NCI-H524 treated with DMSO at 0.1 percent for 48 hours (cell line): ENCODE results near the gene AACS.
"Not testable (repeated sequence)": the region's sequence is repeated elsewhere in the genome, so short reads cannot be mapped to it uniquely, and the experiment has no call there.

Experiments used
- DNase-seq: peaks from one replicate; lab custom pipeline; 2025; lab: John Stamatoyannopoulos, UW

Gene AACS

GRCh38 chr12:125124320-125124966, 59.2 kb downstream of the AACS start:
- no peak for DNase-seq

GRCh38 chr12:125125271-125125670, 60.0 kb downstream of the AACS start:
- DNase-seq = no peak

- DNase-seq = no peak
Measured at GRCh38 chr12:125128439-125129178, 63.4 kb downstream of the AACS start.

- no peak for DNase-seq
Measured at GRCh38 chr12:125129179-125129571, 63.9 kb downstream of the AACS start.

- no peak for DNase-seq
Measured at GRCh38 chr12:125129591-125130255, 64.5 kb downstream of the AACS start.

- no peak for DNase-seq
Measured at GRCh38 chr12:125131958-125132357, 66.7 kb downstream of the AACS start.

- DNase-seq = no peak
Measured at GRCh38 chr12:125132698-125133400, 67.6 kb downstream of the AACS start.

GRCh38 chr12:125133616-125134015, 68.4 kb downstream of the AACS start:
- DNase-seq = no peak

- no peak for DNase-seq
Measured at GRCh38 chr12:125134576-125134975, 69.3 kb downstream of the AACS start.

- no peak for DNase-seq
Measured at GRCh38 chr12:125135906-125136305, 70.7 kb downstream of the AACS start.

GRCh38 chr12:125136702-125137101, 71.5 kb downstream of the AACS start:
- no peak for DNase-seq

GRCh38 chr12:125137766-125138344, 72.6 kb downstream of the AACS start:
- no peak for DNase-seq

GRCh38 chr12:125140279-125141209, 75.3 kb downstream of the AACS start:
- DNase-seq = no peak

GRCh38 chr12:125141210-125141573, 76.0 kb downstream of the AACS start:
- DNase-seq = not testable (repeated sequence)

- no peak for DNase-seq
Measured at GRCh38 chr12:125142601-125143000, 77.4 kb downstream of the AACS start.

GRCh38 chr12:125143491-125143890, 78.3 kb downstream of the AACS start:
- DNase-seq = no peak

GRCh38 chr12:125145196-125145595, 80.0 kb downstream of the AACS start:
- peak; percentile 88 for DNase-seq

GRCh38 chr12:125148316-125148715, 83.1 kb downstream of the AACS start:
- DNase-seq = no peak

- no peak for DNase-seq
Measured at GRCh38 chr12:125149160-125150108, 84.2 kb downstream of the AACS start.

- no peak for DNase-seq
Measured at GRCh38 chr12:125151284-125151683, 86.0 kb downstream of the AACS start.
